ENCODE results near the gene OGN.

OGN gene

GRCh38 chr9:92349771-92350739, 54.3 kb downstream of the OGN start:
- DNase-seq (ENCODE audit: low read depth in 2 of 2), result no peak

- DNase-seq (ENCODE audit: low read depth in 2 of 2), result no peak
Observed at GRCh38 chr9:92345582-92345981, 58.8 kb downstream of the OGN start.

- no peak for DNase-seq (ENCODE audit: low read depth in 2 of 2)
Observed at GRCh38 chr9:92342825-92343488, 61.4 kb downstream of the OGN start.

- DNase-seq (ENCODE audit: low read depth in 2 of 2), result no peak
Observed at GRCh38 chr9:92341578-92341977, 62.8 kb downstream of the OGN start.

- DNase-seq (ENCODE audit: low read depth in 2 of 2), result no peak
Observed at GRCh38 chr9:92333282-92333634, 71.1 kb downstream of the OGN start.

Measured in stimulated activated CD8-positive, alpha-beta memory T cell treated with anti-CD3 and anti-CD28 coated beads, Interleukin-7, amount 100 ng/mL, for 1 hour (primary cell).